ENCODE measurements around the gene ZKSCAN3. TPM values are rescaled to one million over a fixed set of nuclear protein-coding genes. Genes with fewer than 3 reads are reported as not detected.

The ZKSCAN3 gene
- total and polyA plus RNA-seq, 10 of the 15 experiments (the other 5 are each of a cell fraction or from before 2014, with no cell fraction given): 0.86 to 4.3 (median 3.1) TPM

- 0 out of 2 replicates have a peak overlapping the region, but pooled peaks have one; percentile 73 for H3K4me2 ChIP-seq (ENCODE audit: control insufficient read depth, insufficient read depth)
- no TSS peak for BruUV-seq (replicated peaks)
- no peak for FAIRE-seq
These were observed 34.4 kb downstream of the ZKSCAN3 start for GRCh38 chr6:28384143-28384533.

GRCh38 chr6:28390688-28391087, 40.9 kb downstream of the ZKSCAN3 start:
- Histone ChIP-seq H3K4me3 (no peak overlapping the region), H3K4me1 (ENCODE audit: control insufficient read depth, insufficient read depth, low read length) (no peaks in the 10 kb centered on the region), H4K20me1 (ENCODE audit: control insufficient read depth, insufficient read depth) (no peaks in the 10 kb centered on the region), H3K9ac (ENCODE audit: control insufficient read depth, insufficient read depth, low read length) (no peak overlapping the region), H3K27me3 (replicated peaks in 1 of 2; ENCODE audit: control insufficient read depth in 2 of 2, insufficient read depth in 2 of 2, low read length in 1 of 2) (no peaks in the 10 kb centered on the region), H2AFZ (ENCODE audit: control insufficient read depth, low read depth, low read length) (no peak overlapping the region), H3K79me2 (ENCODE audit: control insufficient read depth, insufficient read depth, low read length) (peaks cover 25% of the 10 kb centered on the region), H3K36me3 (ENCODE audit: control insufficient read depth in 2 of 2, insufficient read depth in 2 of 2, low read length in 1 of 2) (peaks cover 9 to 29% of the 10 kb centered on the region in 2 experiments), H3K9me3 (replicated peaks; ENCODE audit: control insufficient read depth, insufficient read depth, low read length) (peaks cover 6% of the 10 kb centered on the region; the same call in 2 of the 3 replicates), H3K27ac (ENCODE audit: control insufficient read depth, insufficient read depth) (no peak overlapping the region), H3K4me2 (ENCODE audit: control insufficient read depth, insufficient read depth) (no peak overlapping the region)
- ATAC-seq: no peak
- ChIA-PET SMC1A (ENCODE audit: uncharacterized antibody, unreplicated experiment) (no interaction called here), POLR2A (no interaction called here), CTCF (no interaction called here), RAD21 (ENCODE audit: unreplicated experiment) (no interaction called here)
- no peak for DNase-seq (ENCODE audit: low read depth, low spot score)
- no peak for FAIRE-seq
- TSS peak; percentile 11 for BruUV-seq (replicated peaks)
- 99% methylated on average over 8 of the region's 8 CpGs for WGBS (ENCODE audit: insufficient coverage, insufficient replicate concordance, low lambda C conversion rate, missing lambda C conversion rate)
- in situ Hi-C loops (cut with MboI): no loop called here
- TF ChIP-seq MTA2 (IDR thresholded peaks at IDR 0.05; ENCODE audit: low read depth): no peak
- TF ChIP-seq RAD21 (IDR thresholded peaks at IDR 0.05; ENCODE audit: insufficient read depth, low read depth, low read length): no peak
- TF ChIP-seq POLR2A (IDR thresholded peaks at IDR 0.05; ENCODE audit: low read depth, low read length): no peak
- no peak for TF ChIP-seq CBX5 (IDR thresholded peaks at IDR 0.05; ENCODE audit: low read depth)
- no peak for TF ChIP-seq DPF2 (IDR thresholded peaks at IDR 0.05)
- no peak for TF ChIP-seq CUX1 (IDR thresholded peaks at IDR 0.05; ENCODE audit: insufficient replicate concordance, low read depth, low read length)
- no peak for TF ChIP-seq TCF12 (IDR thresholded peaks at IDR 0.05; ENCODE audit: low read depth, low read length)
- intact Hi-C loops (cut with micrococcal nuclease; ENCODE audit: unreplicated experiment): loop anchor here (5.0 to 10.0 kb wide), 2 partner anchors 292 to 554 kb away; no protein-coding TSS in a partner anchor

More at GRCh38 chr6:28384143-28384533, 34.4 kb downstream of the ZKSCAN3 start:
- Histone ChIP-seq H2AFZ (ENCODE audit: control insufficient read depth, low read depth, low read length) (no peak overlapping the region), H3K27ac (ENCODE audit: control insufficient read depth, insufficient read depth) (no peak overlapping the region), H3K4me1 (ENCODE audit: control insufficient read depth, insufficient read depth, low read length) (no peaks in the 10 kb centered on the region), H3K9me3 (replicated peaks; ENCODE audit: control insufficient read depth, insufficient read depth, low read length) (peaks cover 1% of the 10 kb centered on the region), H3K79me2 (ENCODE audit: control insufficient read depth, insufficient read depth, low read length) (no peaks in the 10 kb centered on the region; the same call in 1 of the 2 replicates), H3K4me3 (no peak overlapping the region), H3K36me3 (ENCODE audit: control insufficient read depth in 2 of 2, insufficient read depth in 2 of 2, low read length in 1 of 2) (peaks cover 4 to 16% of the 10 kb centered on the region in 2 experiments; a peak in 3 of 4 replicates), H4K20me1 (ENCODE audit: control insufficient read depth, insufficient read depth) (no peaks in the 10 kb centered on the region), H3K9ac (ENCODE audit: control insufficient read depth, insufficient read depth, low read length) (no peak overlapping the region), H3K27me3 (replicated peaks in 1 of 2; ENCODE audit: control insufficient read depth in 2 of 2, insufficient read depth in 2 of 2, low read length in 1 of 2) (no peaks in the 10 kb centered on the region)
- TF ChIP-seq SMAD5 (IDR thresholded peaks at IDR 0.05; ENCODE audit: low read depth) (no peak), ATF7 (IDR thresholded peaks at IDR 0.05; ENCODE audit: low read depth) (peak; percentile 32; the same call in 1 of the 2 replicates)
- ChIA-PET SMC1A (ENCODE audit: uncharacterized antibody, unreplicated experiment) (interaction anchor here (0.5 to 5.5 kb wide), 12 partner anchors 12 to 232 kb away, joined by 3 to 35 read pairs (median 4); partner anchors contain the start of gene ZKSCAN3), POLR2A (interaction anchor here (0.9 to 2.5 kb wide), 5 partner anchors 11 to 259 kb away, joined by 3 to 7 read pairs (median 7); partner anchors contain the start of genes ZKSCAN8, ZSCAN12 and ZSCAN16), CTCF (interaction anchor here (0.6 to 5.6 kb wide), 12 partner anchors 12 to 487 kb away, joined by 3 to 59 read pairs (median 5); partner anchors contain the start of genes ZKSCAN3 and ZSCAN12), RAD21 (ENCODE audit: unreplicated experiment) (interaction anchor here (0.8 to 2.5 kb wide), 7 partner anchors 28 to 258 kb away, joined by 3 to 26 read pairs (median 7); partner anchors contain the start of genes ZKSCAN3, ZKSCAN4 and ZSCAN26)
- DNase-seq (ENCODE audit: low read depth, low spot score) (no peak), ATAC-seq (no peak)
- WGBS (ENCODE audit: insufficient coverage, insufficient replicate concordance, low lambda C conversion rate, missing lambda C conversion rate): 95% methylated on average over 2 of the region's 2 CpGs
- in situ Hi-C loops (cut with MboI): no loop called here
- intact Hi-C loops (cut with micrococcal nuclease; ENCODE audit: unreplicated experiment): no loop called here

Data from GM12878 (cell line).